Activated B cell treated with CpG ODN at 0.5 μM for 24 hours (primary cell): ENCODE data around the gene SRGAP1. TPM values are rescaled to one million over a fixed set of nuclear protein-coding genes. Genes with fewer than 3 reads are reported as not detected.

Source experiments
- ATAC-seq: fragments of 200-7000 bp; cut with Tn5 transposase; one replicate; pipeline ENCODE4 v1.10.0; 2021; ENCODE audit warnings: low read depth, mild to moderate bottlenecking, moderate library complexity
- CTCF ChIA-PET: fragments of 350-600 bp; sonication (Branson Sonifier 250); formaldehyde crosslinking; loops from one replicate; lab custom pipeline; 2021; ENCODE audit warnings: antibody characterized with exemption; lab: Charles Lee
- POLR2A ChIA-PET: fragments of 350-600 bp; sonication (Branson Sonifier 250); formaldehyde crosslinking; loops from one replicate; lab custom pipeline; 2021; ENCODE audit warnings: antibody characterized with exemption; lab: Charles Lee
- DNase-seq: peaks from one replicate; pipeline ENCODE4 v3.0.0; 2022
- H3K27ac Mint-ChIP-seq: one replicate; pipeline ENCODE4 v1.8.0; 2020; ENCODE audit warnings: mixed read lengths
- H3K27me3 Mint-ChIP-seq: one replicate; pipeline ENCODE4 v1.8.0; 2021; ENCODE audit warnings: mixed read lengths
- H3K36me3 Mint-ChIP-seq: one replicate; pipeline ENCODE4 v1.8.0; 2021; ENCODE audit warnings: low read depth, mixed read lengths
- H3K4me1 Mint-ChIP-seq: one replicate; pipeline ENCODE4 v1.8.0; 2021; ENCODE audit warnings: mixed read lengths
- H3K4me3 Mint-ChIP-seq: one replicate; pipeline ENCODE4 v1.8.0; 2020; ENCODE audit warnings: mild to moderate bottlenecking, mixed read lengths
- H3K9me3 Mint-ChIP-seq: one replicate; pipeline ENCODE4 v1.8.0; 2020; ENCODE audit warnings: mixed read lengths
- CTCF ChIP-seq: fragments of 200-600 bp; IDR thresholded peaks from one replicate; pipeline ENCODE4 v1.8.0; 2022; ENCODE audit warnings: antibody characterized with exemption, mild to moderate bottlenecking
- intact Hi-C: fragments of 100-400 bp; cut with micrococcal nuclease; formaldehyde crosslinking; loops from one replicate; pipeline ENCODE4 v1.15.1; 2024
- total RNA-seq: library from RNA; stranded (reverse); gene quantifications from 2 replicates; pipeline ENCODE4 v1.2.3, GENCODE V29; 2022

Gene SRGAP1
- total RNA-seq, 1 donor from 2014 or later, result 1.1 TPM

GRCh38 chr12:64059685-64060084 is 215.2 kb downstream of the SRGAP1 start:
- ChIA-PET POLR2A (no interaction called here), CTCF (no interaction called here)
- no peak overlapping the region for H3K27ac Mint-ChIP-seq
- intact Hi-C loops, result no loop called here
- DNase-seq (no peak), ATAC-seq (no peak)
- H3K36me3 Mint-ChIP-seq, result no peaks in the 10 kb centered on the region
- H3K4me1 Mint-ChIP-seq, result no peaks in the 10 kb centered on the region
- H3K9me3 Mint-ChIP-seq, result no peaks in the 10 kb centered on the region
- TF ChIP-seq CTCF, result no peak
- H3K27me3 Mint-ChIP-seq, result no peaks in the 10 kb centered on the region
- H3K4me3 Mint-ChIP-seq, result no peak overlapping the region

DNA sequence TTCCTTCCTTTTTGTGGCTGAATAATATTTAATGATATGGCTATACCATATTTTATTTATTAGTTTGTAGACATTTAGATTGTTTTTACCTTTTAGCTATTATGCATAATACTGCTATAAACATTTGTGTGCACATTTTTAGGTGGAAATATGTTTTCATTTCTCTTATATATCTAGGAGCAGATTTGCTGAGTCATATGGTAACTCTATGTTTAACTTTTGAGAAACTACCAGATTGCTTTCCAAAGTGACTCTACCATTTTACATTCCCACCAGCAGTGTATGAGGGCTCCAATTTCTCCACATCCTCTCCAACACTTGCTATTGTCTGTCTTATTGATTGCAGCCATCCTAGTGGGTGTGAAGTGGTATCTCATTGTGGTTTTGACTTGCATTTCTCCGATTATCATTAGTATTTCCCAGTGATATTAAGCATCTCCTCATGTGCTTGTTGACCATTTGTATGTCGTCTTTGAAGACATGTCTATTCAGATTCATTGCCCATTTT is 217.4 kb downstream of the SRGAP1 start:
- no peak for DNase-seq
- CTCF ChIA-PET, result no interaction called here
- ATAC-seq, result no peak

GRCh38 chr12:64063121-64063520 is 218.6 kb downstream of the SRGAP1 start:
- H3K27ac Mint-ChIP-seq, result no peak overlapping the region
- no peak overlapping the region for H3K4me3 Mint-ChIP-seq
- no peak for DNase-seq
- POLR2A ChIA-PET, result no interaction called here
- no peaks in the 10 kb centered on the region for H3K9me3 Mint-ChIP-seq
- no peaks in the 10 kb centered on the region for H3K36me3 Mint-ChIP-seq
- CTCF ChIA-PET, result no interaction called here
- intact Hi-C loops, result no loop called here
- no peak for TF ChIP-seq CTCF
- H3K27me3 Mint-ChIP-seq, result no peaks in the 10 kb centered on the region
- no peak for ATAC-seq
- H3K4me1 Mint-ChIP-seq, result no peaks in the 10 kb centered on the region

More for the DNA sequence above, 217.4 kb downstream of the SRGAP1 start:
- Mint-ChIP-seq H3K4me1 (no peaks in the 10 kb centered on the region), H3K36me3 (no peaks in the 10 kb centered on the region), H3K9me3 (no peaks in the 10 kb centered on the region), H3K27ac (no peak overlapping the region), H3K27me3 (no peaks in the 10 kb centered on the region), H3K4me3 (no peak overlapping the region)
- TF ChIP-seq CTCF, result no peak
- intact Hi-C loops, result no loop called here
- POLR2A ChIA-PET, result no interaction called here

DNA sequence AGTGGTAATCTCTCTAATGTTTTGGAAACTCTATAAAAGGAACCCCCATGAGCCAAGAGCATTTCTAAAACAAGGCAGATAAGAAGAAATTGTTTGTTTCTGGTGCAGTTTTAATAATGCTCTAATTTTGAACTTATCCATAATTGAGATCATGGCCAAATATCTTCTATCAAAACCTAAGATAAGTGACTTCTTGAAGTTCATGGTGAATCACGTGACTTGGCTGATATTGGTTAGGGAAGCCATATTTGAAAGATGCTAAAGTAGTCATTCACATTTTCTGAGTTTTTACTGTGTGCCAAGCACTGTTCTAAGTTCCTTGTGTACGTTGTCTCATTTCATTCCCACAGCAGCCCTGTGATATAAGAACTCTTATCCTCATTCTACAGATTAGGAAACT is 219.7 kb downstream of the SRGAP1 start:
- DNase-seq (no peak), ATAC-seq (no peak)
- H3K27ac Mint-ChIP-seq, result no peak overlapping the region
- no peaks in the 10 kb centered on the region for H3K36me3 Mint-ChIP-seq
- no peaks in the 10 kb centered on the region for H3K9me3 Mint-ChIP-seq
- TF ChIP-seq CTCF, result no peak
- CTCF ChIA-PET, result no interaction called here
- no peaks in the 10 kb centered on the region for H3K27me3 Mint-ChIP-seq
- intact Hi-C loops, result no loop called here
- no peaks in the 10 kb centered on the region for H3K4me1 Mint-ChIP-seq
- POLR2A ChIA-PET, result no interaction called here
- H3K4me3 Mint-ChIP-seq, result no peak overlapping the region

- ATAC-seq, result no peak
- ChIA-PET POLR2A (no interaction called here), CTCF (no interaction called here)
These were observed 220.2 kb downstream of the SRGAP1 start for GRCh38 chr12:64064706-64065105.

More at GRCh38 chr12:64064706-64065105, 220.2 kb downstream of the SRGAP1 start:
- TF ChIP-seq CTCF, result no peak
- Mint-ChIP-seq H3K27ac (no peak overlapping the region), H3K9me3 (no peaks in the 10 kb centered on the region), H3K36me3 (no peaks in the 10 kb centered on the region), H3K4me1 (no peaks in the 10 kb centered on the region), H3K27me3 (no peaks in the 10 kb centered on the region), H3K4me3 (no peak overlapping the region)
- no peak for DNase-seq
- intact Hi-C loops, result no loop called here
